Right lung (tissue), 5 donors: ENCODE measurements around the gene RABIF. TPM values are rescaled to one million over a fixed set of nuclear protein-coding genes. Genes with fewer than 3 reads are reported as not detected.

Experiments
- DNase-seq, 2 donors: peaks; one replicate each; pipeline ENCODE4 v3.0.0-alpha.2; 2013
- polyA plus RNA-seq, 5 donors: library from polyadenylated mRNA; unstranded; fragments of 120-200 nt; gene quantifications; one replicate each; pipeline versions ENCODE4 v1.2.1 to v1.2.3, GENCODE V29; 2013; ENCODE audit warnings: inconsistent platforms in 1 of 5, low replicate concordance in 1 of 5; ENCODE audit not compliant: insufficient read length in 5 of 5, insufficient read depth in 1 of 5

RABIF gene
- polyA plus RNA-seq, 5 donors: 7.3 to 9.7 (median 8.7) TPM

DNA sequence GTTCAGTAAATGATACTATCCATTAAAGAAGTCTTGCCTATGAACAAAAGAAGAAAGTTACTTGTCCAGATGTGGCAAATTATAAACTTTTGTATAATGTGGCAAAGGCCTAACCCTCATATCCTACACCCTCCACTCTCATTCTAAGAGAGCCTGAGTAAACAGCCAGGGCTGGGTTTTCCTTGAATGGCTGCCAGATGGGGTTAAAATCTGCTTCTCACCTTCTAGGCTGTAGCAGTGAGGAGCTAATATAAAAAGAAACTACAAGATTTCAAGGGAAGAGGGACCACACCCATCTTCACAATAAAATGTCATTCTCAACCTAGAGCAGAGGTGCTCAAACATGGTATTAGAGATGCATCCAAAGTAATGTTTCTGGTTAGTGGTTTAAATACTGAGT lies 8.9 kb downstream of the RABIF start:
- no peak for DNase-seq

DNA sequence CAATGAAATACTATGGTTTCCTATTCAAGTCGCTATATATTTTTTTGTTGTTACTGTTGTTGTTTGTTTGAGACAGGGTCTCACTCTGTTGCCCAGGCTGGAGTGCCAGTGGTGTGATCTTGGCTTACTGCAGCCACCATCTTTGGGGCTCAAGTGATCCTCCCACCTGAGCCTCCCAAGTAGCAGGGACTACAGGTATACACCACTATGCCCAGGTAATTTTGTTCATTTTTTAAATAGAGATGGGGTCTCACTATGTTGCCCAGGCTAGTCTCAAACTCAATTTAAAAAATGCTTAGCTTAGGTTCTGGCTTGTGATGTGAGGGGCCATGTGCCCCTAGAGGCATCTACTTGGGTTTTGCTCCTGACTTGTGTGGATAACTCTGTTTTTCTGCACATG lies 9.8 kb downstream of the RABIF start:
- no peak for DNase-seq

DNA sequence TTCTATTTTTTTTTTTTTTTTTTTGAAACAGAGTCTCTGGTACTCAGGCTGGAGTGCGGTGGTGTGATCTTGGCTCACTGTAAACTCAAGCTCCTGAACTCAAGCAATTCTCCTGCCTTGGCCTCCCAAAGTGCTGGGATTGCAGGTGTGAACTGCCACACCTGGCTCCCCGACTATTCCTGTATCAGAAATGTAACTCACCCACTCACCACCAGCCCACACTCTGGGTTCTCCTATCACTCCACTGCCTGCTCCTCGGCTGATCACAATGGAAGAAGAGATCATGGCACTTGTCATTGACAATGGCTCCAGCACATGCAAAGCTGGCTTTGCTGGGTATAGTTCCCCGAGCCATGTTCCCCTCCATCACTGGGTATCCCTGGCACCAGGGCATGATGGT lies 15.9 kb downstream of the RABIF start:
- no peak for DNase-seq

- DNase-seq: no peak
These were observed 17.6 kb downstream of the RABIF start for GRCh38 chr1:202871367-202871766.

- DNase-seq: no peak
These were observed 26.0 kb downstream of the RABIF start for GRCh38 chr1:202862679-202863560.

GRCh38 chr1:202861420-202862132 lies 27.4 kb downstream of the RABIF start:
- DNase-seq: peak; percentile 84 to 86

DNA sequence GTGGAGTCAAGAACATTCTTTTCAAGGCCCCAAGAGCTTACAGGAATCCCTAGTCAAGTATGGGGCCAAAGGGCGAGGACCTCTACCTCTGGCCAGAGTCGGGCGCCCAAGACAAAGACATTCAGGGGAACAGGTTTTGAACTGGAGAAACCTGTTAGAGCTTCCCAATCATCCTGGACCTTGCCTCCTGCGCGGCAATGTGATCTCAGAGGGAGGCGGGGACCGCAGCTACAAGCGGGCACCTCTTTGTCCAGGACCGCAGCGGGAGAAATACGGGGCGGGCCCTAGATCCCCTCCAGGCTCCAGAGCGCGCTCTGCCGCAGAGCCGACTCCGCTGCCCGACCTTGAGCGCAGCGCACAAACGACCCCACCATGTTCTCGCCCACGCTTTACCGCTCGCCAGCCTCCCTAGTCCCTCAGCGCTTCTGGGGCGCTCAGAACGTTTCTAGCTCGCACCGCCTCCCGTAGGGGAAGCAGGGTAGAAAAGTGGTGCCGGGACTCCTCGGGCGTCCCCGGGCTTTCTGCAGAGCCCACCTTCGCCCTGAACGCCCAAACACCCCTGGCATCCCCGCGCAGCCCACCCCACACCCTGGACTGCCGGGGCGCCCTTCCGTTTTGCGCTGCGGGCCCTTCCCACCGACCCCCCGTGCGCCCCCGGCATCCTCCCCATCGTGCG lies 28.1 kb downstream of the RABIF start:
- DNase-seq: peak; percentile 57 to 60

DNA sequence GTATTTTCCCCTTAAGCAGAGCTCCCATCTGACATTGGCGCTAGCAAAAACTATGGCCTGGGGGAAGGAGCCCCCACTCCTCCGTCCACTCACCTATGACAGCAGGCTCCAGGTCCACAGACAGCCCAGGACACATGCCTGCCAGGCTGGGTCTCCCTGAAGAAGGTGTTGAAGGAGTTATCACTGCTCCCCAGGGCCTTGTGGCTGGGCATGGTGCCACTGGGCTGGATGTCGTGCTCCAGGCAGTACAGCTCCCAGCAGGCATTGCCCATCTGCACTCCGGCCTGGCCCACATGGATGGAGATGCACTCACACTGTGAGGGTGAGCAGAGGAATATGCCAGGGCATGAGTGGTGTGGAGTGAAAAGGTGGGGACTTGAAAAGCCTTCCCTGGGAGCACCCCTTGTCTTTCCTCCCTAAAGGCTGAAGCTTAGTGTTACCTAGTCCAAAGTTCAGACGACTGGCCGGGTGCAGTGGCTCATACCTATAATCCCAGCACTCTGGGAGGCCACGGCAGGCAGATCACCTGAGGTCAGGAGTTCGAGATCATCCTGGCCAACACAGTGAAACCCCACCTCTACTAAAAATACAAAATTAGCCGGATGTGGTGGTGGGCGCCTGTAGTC lies 30.0 kb downstream of the RABIF start:
- DNase-seq: no peak

DNA sequence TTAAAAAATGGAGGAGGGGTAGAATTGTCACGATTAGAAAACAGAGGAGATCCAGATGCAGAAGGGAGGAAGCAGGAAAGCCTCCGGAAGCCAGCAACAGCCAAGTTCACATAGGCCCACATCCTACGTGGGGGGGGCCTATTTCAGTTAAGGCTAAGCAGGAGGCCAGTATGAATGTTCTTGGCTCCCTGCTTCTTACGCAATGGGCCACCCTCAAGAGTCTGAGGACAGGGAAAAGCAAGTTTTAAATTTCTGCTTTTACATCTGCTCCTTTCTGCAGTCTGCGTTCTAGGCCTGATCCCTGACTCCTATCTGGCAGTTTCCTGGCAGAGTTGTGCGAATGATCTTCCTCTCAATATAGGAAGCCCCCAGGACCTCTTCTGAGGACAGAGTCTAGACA lies 30.6 kb downstream of the RABIF start:
- peak; percentile 64 to 86 for DNase-seq

DNA sequence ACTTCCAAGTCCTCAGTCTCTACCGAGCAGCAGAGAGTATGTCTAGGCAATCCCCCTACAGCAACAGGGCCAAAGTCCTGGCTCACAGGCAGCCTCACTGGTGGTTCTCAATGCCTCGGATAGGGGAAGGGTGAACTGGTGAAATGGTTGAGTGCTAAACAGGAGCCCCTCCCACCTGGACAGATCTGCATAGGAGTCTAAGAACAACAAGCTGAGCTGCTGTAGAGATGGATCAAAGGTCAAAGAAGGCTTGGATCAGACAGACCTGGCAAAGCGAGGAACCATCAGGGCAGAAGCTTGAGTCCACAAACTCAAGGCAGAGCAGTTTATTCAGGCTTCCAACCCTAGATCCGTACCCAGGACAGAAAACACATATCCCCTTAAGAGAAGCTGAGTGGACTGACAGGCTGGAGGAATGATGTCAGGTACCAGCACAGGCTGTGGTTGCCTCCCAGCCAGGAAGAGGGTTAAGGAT lies 31.8 kb downstream of the RABIF start:
- DNase-seq: no peak

- no peak for DNase-seq
These were observed 32.9 kb downstream of the RABIF start for GRCh38 chr1:202856014-202856413.

DNA sequence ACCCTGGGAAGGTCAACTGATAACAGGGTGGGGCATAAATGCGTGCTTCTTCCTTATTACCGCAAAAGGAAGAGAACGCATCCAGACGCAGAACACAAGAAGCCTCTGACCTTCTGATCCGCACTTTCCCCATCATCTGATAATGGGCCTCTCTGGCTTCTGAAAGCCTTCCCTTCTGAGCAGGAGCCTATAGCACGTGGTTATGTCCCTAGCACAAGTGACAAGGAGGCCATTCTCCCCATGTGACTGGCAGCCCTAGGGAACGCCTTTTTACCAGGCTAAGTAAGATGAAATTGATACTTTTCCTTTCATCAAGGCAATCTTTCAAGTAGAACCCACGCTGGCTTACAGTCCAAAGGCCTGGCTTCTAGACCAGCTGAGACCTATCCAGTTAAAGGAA lies 34.2 kb downstream of the RABIF start:
- DNase-seq: no peak

GRCh38 chr1:202852163-202852904 lies 36.6 kb downstream of the RABIF start:
- no peak for DNase-seq

DNA sequence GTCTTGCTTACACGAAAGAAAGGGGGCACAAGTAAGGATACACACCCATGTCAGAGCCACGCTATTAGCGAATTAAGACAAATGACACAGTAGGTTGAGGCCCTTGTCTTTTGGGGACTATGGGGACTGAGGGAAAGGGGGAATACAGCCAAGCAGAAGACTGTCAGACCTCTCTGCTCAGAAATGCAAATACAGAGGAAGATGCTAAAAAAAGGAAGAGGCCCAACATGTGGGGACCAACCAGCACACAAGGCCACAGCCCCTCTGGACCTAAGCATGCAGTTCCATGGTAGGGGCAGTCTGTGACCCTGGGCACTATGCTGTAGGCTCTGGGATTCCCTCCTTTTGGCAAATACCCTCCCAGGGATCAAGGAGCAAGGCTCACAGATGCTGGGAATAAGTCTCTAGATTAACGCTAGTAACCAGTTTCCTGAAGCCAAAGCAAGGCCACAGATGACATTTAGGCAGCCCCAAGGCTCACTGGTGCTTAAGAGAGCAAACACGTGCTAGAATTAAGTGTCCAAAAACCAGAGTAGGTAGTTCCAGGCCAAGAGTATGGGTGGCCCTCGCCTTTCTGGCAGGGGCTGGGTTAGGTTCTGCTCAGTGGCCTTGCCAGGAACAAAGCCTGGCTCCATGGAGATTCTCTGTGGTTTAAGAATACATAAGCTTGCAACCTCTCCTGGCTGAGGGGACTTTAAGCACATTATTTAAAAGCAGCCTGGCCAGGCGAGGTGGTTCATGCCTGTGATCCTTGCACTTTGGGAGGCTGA lies 38.2 kb downstream of the RABIF start:
- no peak for DNase-seq

- no peak for DNase-seq
These were observed 40.8 kb downstream of the RABIF start for GRCh38 chr1:202848191-202848542.

- no peak for DNase-seq
These were observed 44.0 kb downstream of the RABIF start for GRCh38 chr1:202844935-202845334.

- DNase-seq: no peak
These were observed 44.7 kb downstream of the RABIF start for GRCh38 chr1:202844259-202844658.

- DNase-seq: no peak
These were observed 45.9 kb downstream of the RABIF start for GRCh38 chr1:202843081-202843480.

- no peak for DNase-seq
These were observed 51.1 kb downstream of the RABIF start for GRCh38 chr1:202837746-202838262.
